Progenitor cell of endocrine pancreas (in vitro differentiated cells): ENCODE data around the gene TENT4A. TPM values are rescaled to one million over a fixed set of nuclear protein-coding genes. Genes with fewer than 3 reads are reported as not detected.
A peak's percentile ranks its signal among the peaks of the same experiment; 100 is the strongest.

Experiments used
- DNase-seq: peaks from one replicate; pipeline ENCODE4 v3.0.0; 2021; ENCODE audit warnings: low spot score; ENCODE audit not compliant: unreplicated experiment
- H3K27ac Mint-ChIP-seq: 2 replicates; pipeline ENCODE4 v1.8.0; 2021; ENCODE audit warnings: mild to moderate bottlenecking, moderate library complexity, mixed read lengths
- H3K27me3 Mint-ChIP-seq: 2 replicates; pipeline ENCODE4 v1.8.0; 2021; ENCODE audit warnings: mixed read lengths
- H3K36me3 Mint-ChIP-seq: 2 replicates; pipeline ENCODE4 v1.8.0; 2022; ENCODE audit warnings: mixed read lengths; ENCODE audit not compliant: insufficient read depth
- H3K4me1 Mint-ChIP-seq: 2 replicates; pipeline ENCODE4 v1.8.0; 2021; ENCODE audit warnings: low read depth, mixed read lengths
- H3K4me3 Mint-ChIP-seq: 2 replicates; pipeline ENCODE4 v1.8.0; 2021; ENCODE audit warnings: low read depth, mild to moderate bottlenecking, moderate library complexity, mixed read lengths
- H3K9me3 Mint-ChIP-seq: 2 replicates; pipeline ENCODE4 v1.8.0; 2021; ENCODE audit warnings: low read depth, mixed read lengths
- total RNA-seq: library from RNA; stranded (reverse); gene quantifications from 2 replicates; pipeline ENCODE4 v1.2.1, GENCODE V29; 2021
- TF ChIP-seq, protein P1 (sequence below): fragments of 200-600 bp; sonication (generic); IDR thresholded peaks from one replicate; pipeline ENCODE4 v1.5.0; 2021; ENCODE audit warnings: antibody characterized with exemption, mild to moderate bottlenecking; ENCODE audit not compliant: unreplicated experiment

TENT4A gene
- total RNA-seq, 1 donor from 2014 or later = 30.0 TPM

DNA sequence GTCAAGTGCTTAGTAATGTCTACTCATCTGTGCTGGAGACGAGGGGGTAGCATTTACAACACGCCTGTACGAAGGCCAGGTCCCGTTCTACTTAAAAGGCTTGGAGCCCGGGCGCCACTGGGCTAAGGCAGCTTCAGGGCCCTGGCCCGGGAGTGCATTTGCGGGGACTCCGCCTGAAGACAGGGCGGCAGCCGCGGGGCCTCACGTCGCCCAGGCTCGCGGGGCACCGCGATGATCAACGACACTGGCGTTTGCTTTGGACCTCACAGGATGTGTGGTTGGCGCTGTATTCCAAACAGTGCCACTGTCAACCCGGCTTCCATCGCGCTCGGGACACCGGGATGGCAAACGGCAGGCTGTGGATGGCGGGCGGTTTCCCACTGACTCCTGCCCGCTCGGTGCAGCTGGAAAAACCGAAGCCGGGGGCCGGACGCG is 1.1 kb upstream of the TENT4A start:
- peaks cover 7% of the 10 kb centered on the region for H3K27me3 Mint-ChIP-seq
- H3K4me1 Mint-ChIP-seq = peaks cover 26% of the 10 kb centered on the region
- H3K9me3 Mint-ChIP-seq = no peaks in the 10 kb centered on the region
- DNase-seq = peak; percentile 23
- H3K27ac Mint-ChIP-seq = peak overlapping the region; percentile 92
- TF ChIP-seq, protein P1, sequence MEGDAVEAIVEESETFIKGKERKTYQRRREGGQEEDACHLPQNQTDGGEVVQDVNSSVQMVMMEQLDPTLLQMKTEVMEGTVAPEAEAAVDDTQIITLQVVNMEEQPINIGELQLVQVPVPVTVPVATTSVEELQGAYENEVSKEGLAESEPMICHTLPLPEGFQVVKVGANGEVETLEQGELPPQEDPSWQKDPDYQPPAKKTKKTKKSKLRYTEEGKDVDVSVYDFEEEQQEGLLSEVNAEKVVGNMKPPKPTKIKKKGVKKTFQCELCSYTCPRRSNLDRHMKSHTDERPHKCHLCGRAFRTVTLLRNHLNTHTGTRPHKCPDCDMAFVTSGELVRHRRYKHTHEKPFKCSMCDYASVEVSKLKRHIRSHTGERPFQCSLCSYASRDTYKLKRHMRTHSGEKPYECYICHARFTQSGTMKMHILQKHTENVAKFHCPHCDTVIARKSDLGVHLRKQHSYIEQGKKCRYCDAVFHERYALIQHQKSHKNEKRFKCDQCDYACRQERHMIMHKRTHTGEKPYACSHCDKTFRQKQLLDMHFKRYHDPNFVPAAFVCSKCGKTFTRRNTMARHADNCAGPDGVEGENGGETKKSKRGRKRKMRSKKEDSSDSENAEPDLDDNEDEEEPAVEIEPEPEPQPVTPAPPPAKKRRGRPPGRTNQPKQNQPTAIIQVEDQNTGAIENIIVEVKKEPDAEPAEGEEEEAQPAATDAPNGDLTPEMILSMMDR = peak; percentile 11
- H3K36me3 Mint-ChIP-seq = no peaks in the 10 kb centered on the region
- H3K4me3 Mint-ChIP-seq = peak overlapping the region; percentile 85

DNA sequence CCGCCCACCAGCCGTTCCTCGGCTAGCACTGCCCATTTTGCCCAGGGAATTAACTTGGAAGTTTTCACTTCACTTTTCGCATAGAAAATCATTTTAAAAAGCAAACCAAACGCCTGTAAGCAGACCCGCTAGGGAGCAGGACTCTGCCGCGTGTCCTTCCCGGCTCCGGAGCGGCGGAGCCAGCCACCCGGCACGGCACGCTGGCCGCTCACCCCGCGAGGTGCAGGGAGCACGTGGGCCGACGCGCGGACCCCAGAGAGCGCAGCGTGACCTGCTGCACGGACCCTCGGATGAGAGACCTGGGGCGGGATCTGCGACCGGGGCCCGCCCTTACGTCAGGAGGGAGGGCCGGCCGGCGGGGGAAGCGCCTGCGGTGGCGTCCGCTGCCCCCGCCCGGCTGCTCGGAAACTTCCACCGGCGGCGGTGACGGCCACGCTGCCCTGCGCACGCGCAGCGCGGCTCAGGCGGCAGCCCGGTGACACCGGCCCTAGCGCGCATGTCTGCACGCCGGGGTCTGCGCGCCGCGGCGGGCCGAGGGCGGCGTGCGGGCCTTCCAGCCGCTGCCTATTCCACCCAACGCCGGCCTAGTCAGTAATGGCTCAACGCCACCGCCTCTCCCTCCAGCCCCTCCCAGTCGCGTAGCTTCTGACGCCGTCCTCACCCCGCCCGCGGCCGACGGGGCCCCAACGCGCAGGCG is 507 bp upstream of the TENT4A start:
- Mint-ChIP-seq H3K27ac (peak overlapping the region; percentile 92), H3K4me1 (peaks cover 29% of the 10 kb centered on the region), H3K9me3 (no peaks in the 10 kb centered on the region), H3K4me3 (peak overlapping the region; percentile 85), H3K27me3 (peaks cover 7% of the 10 kb centered on the region), H3K36me3 (no peaks in the 10 kb centered on the region)
- DNase-seq = peak; percentile 96
- TF ChIP-seq, protein P1 = no peak

DNA sequence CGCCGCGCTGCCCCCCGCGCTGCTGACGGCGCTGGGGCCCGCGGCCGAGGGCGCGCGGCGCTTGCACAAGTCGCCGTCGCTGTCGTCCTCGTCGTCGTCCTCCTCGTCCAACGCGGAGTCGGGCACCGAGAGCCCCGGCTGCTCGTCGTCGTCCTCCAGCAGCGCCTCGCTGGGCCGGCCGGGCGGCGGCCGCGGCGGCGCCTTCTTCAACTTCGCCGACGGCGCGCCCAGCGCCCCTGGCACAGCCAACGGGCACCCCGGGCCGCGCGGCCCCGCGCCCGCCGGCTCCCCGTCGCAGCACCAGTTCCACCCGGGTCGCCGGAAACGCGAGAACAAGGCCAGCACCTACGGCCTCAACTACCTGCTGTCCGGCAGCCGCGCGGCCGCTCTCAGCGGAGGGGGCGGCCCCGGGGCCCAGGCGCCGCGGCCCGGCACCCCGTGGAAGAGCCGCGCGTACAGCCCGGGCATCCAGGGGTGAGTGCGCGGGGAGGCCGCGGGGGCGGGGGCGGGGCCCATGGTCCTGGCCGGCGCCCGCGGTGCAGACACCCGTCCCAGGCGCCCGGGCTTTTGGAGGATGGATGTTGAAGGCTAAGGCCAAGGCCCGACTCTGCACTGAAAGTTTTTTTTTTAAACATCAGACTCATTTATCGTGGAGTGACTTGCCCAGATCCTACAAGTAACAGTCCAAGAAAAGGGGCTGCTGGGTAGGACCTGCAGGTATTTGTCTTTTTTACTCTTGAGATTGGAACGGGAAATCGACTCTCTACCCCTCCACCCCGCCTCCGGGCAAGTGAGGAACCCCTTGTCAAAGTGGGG is 1.2 kb downstream of the TENT4A start:
- H3K27me3 Mint-ChIP-seq = peaks cover 7% of the 10 kb centered on the region
- peaks cover 36% of the 10 kb centered on the region for H3K4me1 Mint-ChIP-seq
- no peaks in the 10 kb centered on the region for H3K36me3 Mint-ChIP-seq
- TF ChIP-seq, protein P1 = no peak
- H3K27ac Mint-ChIP-seq = no peak overlapping the region
- DNase-seq = no peak
- H3K4me3 Mint-ChIP-seq = peak overlapping the region; percentile 82
- no peaks in the 10 kb centered on the region for H3K9me3 Mint-ChIP-seq

DNA sequence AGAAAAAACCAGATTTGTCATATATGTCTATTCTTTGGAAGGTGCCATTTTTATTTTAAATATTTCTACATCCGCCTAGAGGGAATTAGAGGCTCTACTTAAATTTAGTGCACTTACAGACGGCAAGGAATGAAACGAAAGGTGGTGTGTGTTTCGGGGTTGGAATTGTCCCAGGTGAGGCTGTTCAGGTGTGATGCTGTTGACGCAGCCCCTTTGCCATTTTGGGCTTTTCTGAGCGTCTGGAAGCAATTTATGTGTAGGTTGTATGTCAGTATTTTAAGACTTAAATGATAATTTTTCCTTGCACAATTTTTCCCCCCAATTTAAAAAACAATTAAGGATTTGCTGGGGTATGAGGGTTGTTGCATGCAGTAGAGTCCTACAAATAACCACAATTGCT is 2.0 kb downstream of the TENT4A start:
- H3K27me3 Mint-ChIP-seq = peaks cover 4% of the 10 kb centered on the region
- H3K36me3 Mint-ChIP-seq = no peaks in the 10 kb centered on the region
- peak overlapping the region; percentile 82 for H3K4me3 Mint-ChIP-seq
- H3K9me3 Mint-ChIP-seq = no peaks in the 10 kb centered on the region
- TF ChIP-seq, protein P1 = no peak
- DNase-seq = no peak
- H3K4me1 Mint-ChIP-seq = peaks cover 38% of the 10 kb centered on the region
- H3K27ac Mint-ChIP-seq = peak overlapping the region; percentile 45

DNA sequence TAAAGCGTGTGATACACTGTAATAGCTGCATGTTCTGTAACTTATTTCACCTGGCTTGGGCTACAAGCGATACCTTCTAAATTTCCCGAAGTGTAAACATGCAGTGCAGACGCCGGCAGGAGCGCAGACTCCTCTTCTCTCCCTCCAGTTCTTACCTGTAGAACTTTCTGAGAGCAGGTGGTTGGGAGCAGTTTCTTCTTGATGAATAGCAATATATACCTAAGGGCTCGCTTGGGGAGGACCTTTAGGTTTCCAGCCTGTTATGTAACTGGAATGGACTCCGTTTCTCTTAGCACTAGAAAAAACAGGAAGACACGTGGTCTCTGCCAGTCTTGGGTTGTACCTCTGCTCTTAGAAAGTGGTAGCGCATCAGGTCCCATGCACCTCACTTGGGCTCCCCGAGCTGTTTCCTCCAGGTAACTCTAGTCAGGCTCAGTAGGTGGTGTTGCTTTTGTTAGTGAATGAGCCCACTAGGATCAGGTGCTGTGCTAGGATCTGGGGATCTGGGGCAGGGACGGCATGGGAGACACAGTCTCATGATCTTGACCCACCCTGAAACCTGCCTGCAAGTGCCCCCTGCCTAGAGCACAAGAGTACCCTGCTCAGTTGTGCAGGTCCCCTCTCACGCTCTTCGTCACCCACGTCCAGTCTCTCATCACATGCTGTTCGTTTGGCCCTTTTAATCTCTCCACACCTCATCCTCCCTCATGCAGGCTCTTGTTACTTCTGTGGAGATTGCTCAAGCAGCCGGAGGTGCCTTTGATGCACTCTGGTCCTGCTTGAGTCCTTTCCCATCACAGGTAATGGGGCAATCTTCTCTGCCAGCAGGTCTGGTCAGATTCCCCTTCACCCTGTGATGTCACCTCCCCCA is 2.8 kb downstream of the TENT4A start:
- H3K9me3 Mint-ChIP-seq = no peaks in the 10 kb centered on the region
- H3K4me3 Mint-ChIP-seq = peak overlapping the region; percentile 82
- no peak for DNase-seq
- H3K27me3 Mint-ChIP-seq = no peaks in the 10 kb centered on the region
- no peaks in the 10 kb centered on the region for H3K36me3 Mint-ChIP-seq
- peaks cover 39% of the 10 kb centered on the region for H3K4me1 Mint-ChIP-seq
- H3K27ac Mint-ChIP-seq = no peak overlapping the region
- TF ChIP-seq, protein P1 = no peak
